NK-92 treated with Interleukin-12 subunit alpha and Interleukin-12 subunit beta, amount 100 ng/mL, for 24 hours (cell line): ENCODE data around the gene AP2A2.
"Not testable (repeated sequence)": the region's sequence is repeated elsewhere in the genome, so short reads cannot be mapped to it uniquely, and the experiment has no call there.

ENCODE experiments used
- DNase-seq: peaks from one replicate; lab custom pipeline; 2025; lab: John Stamatoyannopoulos, UW

AP2A2 gene

DNA sequence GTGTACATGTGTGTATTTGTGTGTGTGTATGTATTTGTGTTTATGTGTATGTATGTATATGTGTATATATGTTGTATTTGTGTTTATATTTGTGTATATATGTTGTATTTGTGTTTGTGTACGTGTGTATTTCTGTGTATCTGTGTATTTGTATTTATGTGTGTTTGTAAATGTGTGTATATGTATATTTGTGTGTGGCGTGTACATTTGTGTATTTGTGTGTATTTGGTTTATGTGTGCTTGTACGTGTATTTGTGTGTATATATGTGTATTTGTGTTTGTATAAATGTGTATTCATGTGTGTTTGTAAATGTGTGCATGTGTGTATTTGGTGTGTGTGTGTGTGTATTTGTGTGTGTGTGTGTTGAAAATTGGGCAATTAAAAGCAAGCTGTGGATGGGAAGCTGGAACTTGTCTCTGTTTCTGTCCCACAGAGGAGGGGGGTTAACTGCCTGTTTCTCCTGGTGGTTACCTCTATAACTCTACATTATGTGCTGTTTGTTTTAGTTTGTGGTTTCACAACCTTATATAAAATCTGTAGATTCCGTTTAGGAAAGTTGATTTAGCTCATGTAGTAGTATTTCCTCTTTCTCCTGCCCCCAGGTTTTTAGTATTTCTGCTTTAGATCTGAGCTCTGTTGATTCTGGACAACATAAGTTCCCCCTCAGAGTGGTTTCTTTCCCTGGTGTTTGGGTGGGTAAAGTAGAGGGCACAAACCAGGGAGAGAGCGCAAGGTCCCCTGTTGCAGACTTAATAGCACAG lies 28.9 kb downstream of the AP2A2 start:
- DNase-seq, result no peak

DNA sequence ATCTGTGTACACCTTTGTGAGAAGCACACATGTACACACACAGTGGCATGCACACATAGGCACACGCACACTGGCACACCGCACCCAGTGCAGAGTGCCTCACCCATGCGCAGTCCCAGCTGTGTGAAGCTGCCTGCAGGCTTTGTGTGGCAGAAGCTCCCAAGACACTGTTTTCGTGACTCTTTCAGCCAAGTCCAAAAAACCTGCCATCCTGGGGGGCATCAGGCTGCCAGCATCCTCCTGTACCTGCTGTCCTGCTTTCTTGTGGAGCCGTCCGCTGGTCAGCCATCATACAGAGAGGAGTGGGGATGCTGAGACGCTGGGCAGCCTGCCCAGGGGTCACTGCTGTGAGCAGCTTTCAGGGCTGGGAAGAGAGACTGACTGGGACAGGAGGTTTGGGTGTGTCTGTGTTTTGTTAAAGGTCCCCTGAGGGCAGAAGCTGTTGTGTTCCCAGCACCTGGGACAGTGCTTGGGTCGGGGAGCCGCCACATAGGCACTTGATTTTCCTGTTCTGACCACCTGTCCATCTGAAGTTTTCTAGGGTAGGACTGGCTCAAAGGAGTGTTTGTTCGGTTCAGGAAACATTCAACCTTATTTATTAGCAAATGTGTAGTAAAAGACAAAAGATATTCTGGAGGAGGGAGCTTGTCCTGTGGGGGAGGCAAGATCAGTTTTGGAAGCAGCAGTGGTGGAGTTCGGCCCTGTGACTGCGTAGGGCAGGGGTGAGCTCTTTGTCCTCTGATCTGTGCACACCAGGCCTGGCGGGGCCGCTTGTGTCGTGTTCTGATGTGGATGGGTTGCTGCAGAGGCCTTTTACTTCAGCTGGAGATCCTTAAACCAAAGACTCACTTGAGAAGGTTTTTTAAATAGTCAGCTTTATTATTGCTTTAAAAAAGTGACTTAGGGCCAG lies 29.7 kb downstream of the AP2A2 start:
- no peak for DNase-seq

DNA sequence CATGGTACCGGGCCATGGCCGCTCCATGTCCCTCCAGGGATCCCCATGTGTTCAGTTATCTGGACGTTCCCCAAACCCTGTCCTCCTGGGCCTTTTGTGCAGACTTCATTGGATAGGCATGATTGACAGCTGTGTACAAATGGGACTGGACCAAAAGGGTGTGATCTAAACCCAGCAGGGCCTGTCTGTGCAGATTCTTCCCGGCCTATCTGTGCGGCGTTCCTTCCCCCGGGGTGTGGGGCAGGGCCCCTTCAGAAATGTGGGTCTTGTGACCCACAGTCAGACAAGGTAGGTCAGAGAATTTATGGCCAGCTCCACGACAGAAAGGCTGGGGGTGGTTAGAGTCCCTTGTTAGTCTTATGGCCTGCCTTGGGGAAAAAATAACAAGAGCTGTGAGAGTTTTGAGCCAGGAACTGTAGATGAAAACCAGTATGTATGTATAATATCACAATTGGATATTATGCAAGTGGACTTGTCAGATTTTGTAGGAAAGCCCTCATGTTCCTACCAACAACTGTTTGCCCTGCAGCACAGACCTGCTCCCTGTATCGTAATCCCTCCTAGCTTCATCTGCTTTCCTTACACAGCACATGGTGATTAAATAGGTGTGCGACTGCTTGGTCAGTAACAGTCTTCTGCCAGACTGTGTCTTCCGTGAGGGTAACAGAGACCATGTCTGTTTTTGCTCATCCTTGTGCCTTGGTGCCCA lies 31.7 kb downstream of the AP2A2 start:
- no peak for DNase-seq

DNA sequence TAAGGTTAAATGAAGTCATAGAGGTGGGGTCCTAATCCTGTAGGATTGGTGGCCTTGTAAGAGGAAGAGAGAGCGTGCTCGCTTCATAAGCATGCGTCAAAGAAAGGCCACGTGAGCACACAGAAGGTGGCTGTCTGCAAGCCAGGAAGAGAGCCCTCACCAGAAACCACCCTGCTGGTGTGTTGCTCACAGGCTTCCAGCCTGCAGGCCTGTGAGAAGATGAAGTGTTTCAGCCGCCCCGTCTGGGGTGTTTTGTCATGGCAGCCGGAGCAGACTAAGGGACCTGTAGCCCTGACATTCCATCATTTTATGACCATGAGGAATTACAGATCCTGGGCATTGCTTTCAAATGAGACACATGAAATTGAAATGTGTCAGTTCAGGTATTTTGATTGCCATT lies 32.4 kb downstream of the AP2A2 start:
- no peak for DNase-seq

DNA sequence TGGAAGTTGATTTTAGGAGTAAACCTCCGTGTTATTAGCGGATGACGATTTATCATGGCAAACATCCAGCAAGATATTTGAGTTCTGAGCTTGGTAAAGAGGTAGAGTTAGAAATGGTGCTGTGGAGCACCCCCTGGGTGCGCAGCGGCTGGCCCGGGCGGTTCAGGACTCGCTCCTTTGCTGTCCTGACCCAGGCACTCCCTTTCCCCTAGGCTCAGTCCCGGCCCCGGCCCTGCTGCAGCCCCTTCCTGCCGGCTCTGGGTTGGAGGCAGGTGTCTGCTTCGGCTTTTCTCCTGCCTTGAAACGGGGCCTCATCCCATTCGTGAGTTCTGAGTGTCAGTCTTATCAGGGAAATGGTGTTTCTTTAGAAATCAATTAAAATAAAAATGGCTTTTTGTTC lies 33.4 kb downstream of the AP2A2 start:
- no peak for DNase-seq

DNA sequence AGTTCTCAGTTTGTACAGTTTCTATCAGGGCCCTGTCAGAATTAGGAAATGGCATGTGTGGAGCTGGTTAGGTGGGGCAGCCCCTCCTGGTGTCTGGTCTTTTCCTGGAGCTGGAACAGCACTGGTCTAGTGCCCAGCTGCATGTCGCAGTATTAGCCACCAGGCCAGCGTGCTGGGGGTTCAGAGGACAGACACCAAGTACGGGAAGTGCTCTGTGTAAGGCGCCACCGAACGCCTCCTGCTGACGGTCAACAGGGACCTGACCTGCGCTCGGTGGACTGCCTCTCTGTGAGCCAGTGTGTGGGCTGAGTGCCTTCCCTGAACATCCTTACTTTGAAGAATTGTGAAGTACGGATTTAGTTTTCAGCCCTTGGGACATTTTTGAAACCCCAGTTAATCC lies 33.9 kb downstream of the AP2A2 start:
- DNase-seq, result no peak

DNA sequence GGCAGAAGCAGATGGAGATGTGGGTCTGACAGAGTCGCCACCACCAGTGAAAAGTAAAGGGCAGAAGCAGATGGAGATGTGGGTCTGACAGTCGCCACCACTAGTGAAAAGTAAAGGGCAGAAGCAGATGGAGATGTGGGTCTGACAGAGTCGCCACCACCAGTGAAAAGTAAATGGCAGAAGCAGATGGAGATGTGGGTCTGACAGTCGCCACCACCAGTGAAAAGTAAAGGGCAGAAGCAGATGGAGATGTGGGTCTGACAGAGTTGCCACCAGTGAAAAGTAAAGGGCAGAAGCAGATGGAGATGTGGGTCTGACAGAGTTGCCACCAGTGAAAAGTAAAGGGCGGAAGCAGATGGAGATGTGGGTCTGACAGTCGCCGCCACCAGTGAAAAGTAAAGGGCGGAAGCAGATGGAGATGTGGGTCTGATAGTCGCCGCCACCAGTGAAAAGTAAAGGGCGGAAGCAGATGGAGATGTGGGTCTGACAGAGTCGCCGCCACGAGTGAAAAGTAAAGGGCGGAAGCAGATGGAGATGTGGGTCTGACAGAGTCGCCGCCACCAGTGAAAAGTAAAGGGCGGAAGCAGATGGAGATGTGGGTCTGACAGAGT lies 35.7 kb downstream of the AP2A2 start:
- not testable (repeated sequence) for DNase-seq

DNA sequence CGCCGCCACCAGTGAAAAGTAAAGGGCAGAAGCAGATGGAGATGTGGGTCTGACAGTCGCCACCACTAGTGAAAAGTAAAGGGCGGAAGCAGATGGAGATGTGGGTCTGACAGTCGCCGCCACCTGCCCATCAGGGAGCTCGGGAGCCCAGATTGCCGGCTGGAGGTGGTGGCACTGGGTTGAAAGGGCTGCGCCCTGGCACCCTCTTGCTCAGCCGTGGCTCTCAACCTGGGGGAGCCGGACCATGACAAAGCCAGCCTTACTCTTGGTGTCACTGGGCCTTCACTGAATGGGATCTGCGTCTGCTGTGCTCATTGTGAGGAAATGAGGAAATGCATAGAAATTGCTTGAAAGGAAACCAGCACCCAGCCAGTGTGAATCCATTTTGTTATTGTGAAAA lies 36.3 kb downstream of the AP2A2 start:
- DNase-seq, result no peak

DNA sequence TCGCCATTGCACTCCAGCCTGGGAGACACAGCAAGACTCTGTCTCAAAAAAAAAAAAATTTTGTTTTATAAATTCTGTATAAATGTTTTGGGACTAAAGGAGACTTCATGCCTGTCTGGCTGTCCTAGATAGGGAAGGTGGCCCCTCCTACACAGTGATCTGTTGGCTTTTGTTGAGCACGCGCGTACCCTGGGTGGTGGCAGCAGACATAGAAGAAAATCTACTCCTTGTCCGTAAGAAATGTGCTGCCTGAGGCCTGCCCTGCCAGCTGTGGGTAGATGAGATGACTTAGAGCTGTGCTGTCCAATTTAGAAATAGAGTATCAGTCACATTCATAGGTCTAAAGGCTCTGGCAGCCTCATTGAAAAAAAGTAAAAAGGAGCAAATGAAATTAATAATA lies 37.0 kb downstream of the AP2A2 start:
- no peak for DNase-seq

DNA sequence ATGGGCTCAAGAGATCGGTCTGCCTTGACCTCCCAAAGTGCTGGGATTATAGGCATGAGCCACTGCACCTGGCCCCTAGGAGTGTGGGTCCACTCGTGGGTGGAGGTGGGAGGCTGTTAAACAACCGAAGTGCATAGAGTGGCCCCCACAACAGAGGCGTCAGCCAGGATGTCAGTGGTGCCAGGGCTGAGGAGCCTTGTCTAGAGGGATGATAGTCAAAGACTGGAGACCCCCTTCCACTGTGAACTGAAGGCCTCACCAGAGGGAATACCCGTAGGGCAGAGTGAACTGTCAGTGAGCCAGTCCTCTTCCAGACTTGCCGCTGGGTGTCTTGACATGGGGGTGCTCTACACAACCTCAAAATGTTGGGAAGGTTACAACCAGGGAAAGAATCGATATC lies 38.2 kb downstream of the AP2A2 start:
- DNase-seq, result no peak

DNA sequence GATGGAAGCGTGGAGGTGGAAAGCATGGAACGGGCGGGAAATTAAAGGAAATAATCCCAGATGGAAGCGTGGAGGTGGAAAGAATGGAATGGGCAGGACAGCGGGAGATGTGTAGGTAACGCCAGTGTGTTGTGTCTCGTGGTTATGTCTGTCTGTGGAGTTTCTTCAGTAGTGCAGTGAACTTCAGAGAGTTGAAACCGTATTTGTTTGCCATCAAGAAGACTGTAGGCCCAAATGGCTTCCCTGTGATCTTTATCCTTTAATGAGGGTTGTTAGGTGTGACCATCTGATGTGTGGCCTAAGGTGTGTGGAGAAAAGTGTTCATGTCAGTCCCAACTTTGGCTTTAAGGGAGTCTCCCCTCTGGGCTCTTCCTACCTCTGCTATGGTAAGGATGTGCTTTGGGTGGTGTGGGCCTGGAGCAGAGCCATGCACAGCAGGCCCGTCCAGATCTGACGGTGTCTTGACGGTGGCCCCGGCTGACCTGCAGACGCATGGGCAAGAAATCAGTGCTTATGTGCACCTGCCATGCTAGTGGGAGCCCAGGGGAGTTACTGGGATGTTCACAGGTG lies 39.6 kb downstream of the AP2A2 start:
- DNase-seq, result no peak

DNA sequence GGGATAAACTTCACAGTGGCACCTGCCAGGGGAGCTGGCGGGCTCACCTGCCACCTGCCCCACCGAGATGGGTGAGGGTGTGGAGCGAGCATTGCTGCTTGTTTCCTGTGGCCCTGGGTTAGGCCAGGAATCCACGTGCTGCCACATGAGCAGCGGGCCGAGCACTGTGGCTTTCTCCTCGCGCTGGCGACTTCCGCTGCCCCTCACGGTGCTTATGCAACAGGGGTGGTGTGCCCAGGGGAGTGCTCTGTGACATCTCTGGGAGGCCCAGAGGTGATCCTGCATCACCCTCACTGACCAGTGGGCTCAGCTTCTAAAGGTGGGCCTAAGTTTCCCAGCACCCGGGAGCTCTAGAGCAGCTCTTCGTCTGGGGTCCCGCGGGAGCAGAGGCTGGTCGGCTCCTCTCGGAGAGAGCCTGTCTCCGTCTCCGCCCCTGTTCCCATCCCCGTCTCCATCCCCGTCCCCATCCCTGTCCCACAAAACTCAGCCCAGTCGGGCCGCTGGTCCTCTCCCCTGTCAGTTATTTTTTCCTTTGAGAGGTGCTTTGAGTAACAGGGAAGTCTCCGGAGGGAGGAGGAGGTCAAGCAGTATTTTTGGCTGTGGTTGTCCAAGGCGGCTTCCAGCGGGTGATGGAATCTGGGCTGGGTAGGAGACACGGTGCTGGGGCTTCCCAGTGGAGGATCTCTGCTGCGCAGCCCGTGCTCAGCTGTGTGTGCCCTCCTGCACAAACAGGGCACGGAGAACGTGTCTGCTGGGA lies 42.5 kb downstream of the AP2A2 start:
- DNase-seq, result no peak

DNA sequence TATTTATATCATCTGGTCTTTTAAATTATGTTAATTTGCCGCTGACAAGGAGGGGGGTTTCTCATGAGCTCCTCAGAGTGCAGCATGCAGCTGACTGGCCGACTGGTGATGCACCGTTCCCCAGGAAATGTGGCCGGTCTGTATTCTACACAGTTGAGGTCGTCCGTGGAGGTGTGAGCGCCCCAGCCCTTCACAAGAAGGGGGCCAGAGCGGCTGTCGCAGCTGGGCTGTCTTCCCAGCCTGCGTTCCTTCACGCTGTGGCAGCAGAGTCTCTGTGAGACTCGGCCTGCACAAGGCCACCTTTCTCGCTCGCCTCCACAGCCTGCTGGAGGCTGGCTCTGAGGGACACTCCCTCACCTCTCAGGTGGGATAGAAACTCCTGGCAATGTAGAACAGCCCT lies 43.2 kb downstream of the AP2A2 start:
- no peak for DNase-seq

DNA sequence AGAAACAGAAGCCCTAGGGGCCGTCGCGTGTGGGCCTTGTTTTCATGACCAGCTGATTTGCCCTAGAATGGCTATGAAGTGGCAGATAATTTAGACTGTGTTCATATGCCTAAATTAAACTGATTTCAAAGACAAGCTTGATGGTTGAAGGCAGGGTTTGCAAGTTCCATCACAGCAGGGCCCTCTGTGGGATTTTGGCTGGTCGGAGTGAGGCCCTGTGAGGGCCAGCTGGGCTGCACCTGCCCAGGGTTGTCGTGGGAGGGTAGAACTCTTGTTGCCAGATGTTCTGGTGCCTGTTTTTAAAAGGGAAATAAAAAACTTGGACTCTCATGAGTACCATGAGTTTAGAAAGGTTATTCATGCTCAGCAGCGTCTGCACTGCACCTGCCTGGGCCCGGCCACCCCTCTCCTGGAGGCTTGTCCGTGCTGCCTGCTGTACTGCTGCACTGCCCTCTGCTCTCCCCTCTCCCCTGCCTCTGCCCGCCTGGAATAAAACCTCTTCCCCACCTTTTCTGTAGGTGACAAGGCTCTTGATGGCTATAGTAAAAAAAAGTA lies 44.1 kb downstream of the AP2A2 start:
- DNase-seq, result no peak

DNA sequence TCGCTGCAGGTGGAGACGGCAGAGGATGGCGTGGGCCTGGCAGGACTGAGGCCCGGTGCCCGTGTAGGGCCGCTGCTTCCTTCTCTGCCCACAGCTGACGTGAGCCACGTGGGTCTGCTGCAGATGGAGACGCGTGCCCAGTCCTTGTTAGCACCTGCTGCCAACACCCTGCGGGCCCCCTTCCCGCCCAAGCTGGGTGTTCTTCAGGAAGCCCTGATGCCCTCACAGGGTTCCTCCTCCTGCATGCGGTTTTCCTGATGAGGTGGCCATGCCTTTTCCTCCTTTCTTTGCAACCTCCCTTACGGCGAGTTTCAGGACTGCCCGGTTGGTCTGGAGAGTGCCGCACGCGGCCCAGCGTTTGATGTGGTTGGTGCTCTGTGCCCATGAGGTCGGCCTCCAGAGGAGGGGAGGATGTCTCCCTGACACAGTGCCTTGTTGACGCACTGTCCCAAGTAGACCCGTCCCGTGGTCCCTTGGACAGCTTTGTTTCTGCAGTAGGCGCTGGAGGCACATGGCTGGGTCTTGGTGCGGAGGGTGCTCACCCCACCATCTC lies 44.7 kb downstream of the AP2A2 start:
- DNase-seq, result no peak

DNA sequence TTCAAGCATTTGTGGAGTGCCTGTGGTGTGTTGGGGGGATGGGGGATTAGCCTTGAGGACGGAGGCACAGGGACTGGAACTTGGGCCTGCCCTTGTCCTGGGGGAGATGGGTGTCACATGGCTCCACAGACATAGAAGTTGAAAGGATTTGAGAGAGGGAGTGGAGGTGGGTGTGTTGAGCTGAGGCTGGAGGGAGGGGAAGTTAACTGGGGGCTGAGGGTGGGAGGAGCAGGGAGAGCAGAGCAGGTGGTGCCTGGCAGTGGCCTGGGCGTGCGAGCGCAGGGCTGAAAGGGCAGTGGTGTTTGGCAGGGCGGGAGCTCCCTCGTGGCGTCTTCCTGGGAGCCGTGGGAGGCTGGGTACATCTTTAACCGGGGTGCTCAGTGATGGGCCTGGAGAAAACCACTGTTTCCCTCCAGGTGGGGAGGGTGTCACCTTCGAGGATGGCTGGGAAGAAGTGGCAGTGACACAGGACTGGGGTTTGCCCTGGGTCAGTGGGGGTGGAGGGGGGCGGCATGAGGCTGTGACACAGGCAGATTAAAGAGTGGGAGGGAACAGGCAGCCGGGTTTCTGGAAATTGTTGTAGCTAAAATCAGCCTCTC lies 45.5 kb downstream of the AP2A2 start:
- DNase-seq, result no peak

DNA sequence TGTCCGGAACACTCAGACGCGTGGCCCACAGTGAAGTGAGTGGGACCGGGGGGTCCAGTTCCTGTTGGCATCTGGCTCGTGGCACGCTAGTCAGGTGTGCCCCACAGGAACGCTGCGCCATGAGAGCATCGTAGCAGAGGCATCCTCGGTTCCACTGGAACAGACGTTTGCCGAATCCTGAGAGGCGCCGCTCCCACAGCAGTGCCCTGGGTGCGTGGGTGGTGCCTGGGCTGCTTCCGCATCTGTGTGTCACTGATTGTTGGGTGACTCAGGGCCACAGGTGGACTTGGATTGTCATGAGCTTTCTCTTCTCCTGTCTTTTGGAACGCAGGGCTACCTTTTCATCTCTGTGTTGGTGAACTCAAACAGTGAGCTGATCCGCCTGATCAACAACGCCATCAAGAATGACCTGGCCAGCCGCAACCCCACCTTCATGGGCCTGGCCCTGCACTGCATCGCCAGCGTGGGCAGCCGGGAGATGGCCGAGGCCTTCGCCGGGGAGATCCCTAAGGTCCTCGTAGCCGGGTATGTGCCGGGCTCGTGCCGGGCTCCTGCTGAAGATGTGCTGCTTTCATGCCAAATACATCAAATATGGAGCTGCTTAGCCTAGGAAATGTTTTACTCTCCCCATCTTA lies 46.2 kb downstream of the AP2A2 start:
- no peak for DNase-seq

DNA sequence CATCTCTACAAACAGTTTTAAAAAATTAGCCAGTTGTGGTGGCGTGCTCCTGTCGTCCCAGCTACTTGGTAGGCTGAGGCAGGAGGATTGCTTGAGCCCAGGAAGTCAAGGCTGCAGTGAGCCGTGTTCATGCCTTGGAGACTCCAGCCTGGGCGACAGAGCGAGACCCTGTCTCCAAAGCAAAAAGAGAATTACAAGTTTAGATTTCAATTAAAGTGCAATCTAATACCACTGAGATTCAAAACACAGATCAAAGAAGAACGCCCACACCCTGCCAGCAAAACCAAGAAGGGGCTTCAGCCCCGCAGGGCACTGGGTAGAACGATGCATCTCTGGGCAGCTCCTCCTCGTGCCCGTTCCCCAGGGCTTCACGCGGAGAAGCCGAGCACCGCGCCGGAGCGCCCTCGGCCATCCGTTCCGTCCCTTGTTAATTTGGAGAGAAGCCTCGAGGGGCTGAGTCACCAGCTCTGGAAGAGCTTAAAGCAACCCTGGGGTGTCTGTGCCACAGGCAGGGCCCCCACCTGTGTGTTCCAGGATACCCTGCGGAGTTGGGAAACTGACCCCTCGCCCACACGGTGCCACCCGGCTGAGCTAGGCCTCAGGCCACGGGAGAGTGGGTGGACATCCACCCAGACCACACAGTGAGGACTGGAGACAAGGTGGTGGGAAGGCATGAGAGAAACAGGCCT lies 47.0 kb downstream of the AP2A2 start:
- no peak for DNase-seq

DNA sequence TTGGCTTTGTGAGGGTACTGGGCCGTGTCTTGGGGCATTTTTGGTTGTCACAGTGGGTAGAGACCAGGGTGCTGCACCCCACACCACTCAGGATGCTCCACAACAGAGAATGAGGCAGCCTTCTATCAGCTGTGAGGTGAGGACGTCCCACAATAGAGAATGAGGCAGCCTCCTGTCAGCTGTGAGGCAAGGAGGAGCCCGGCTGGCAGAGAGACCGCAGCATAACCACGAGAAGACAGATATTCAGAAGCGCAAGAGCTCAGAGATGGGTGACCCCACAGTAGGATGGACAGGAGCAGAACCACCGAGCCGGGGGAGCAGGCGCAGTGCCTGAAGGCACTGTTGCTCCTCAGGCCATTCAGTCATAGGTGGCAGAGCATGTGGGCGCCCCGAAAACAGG lies 47.6 kb downstream of the AP2A2 start:
- no peak for DNase-seq
